H9 (cell line): ENCODE results near the gene RXFP2. TPM values are rescaled to one million over a fixed set of nuclear protein-coding genes. Genes with fewer than 3 reads are reported as not detected.

ENCODE experiments used
- DNase-seq: peaks from one replicate; pipeline ENCODE4 v3.0.0-alpha.2; 2017
- H2AFZ ChIP-seq: one replicate; pipeline ENCODE4 v1.6.1; 2013; ENCODE audit warnings: mild to moderate bottlenecking, low read length, control low read depth, moderate library complexity
- H2AK5ac ChIP-seq: 2 replicates; pipeline ENCODE4 v1.6.1; 2013; ENCODE audit warnings: low read length, control low read depth, mixed read lengths; ENCODE audit not compliant: insufficient read length
- H2BK120ac ChIP-seq: one replicate; pipeline ENCODE4 v1.6.1; 2013; ENCODE audit warnings: low read depth, mild to moderate bottlenecking, low read length, control low read depth, inconsistent platforms; ENCODE audit not compliant: poor library complexity, severe bottlenecking
- H2BK12ac ChIP-seq: 2 replicates; pipeline ENCODE4 v1.6.1; 2013; ENCODE audit warnings: low read length, control low read depth, mixed read lengths, low read depth; ENCODE audit not compliant: insufficient read length
- H2BK15ac ChIP-seq: 2 replicates; pipeline ENCODE4 v1.6.1; 2013; ENCODE audit warnings: low read depth, low read length, control low read depth
- H2BK20ac ChIP-seq: one replicate; pipeline ENCODE4 v1.6.1; 2013; ENCODE audit warnings: low read depth, mild to moderate bottlenecking, low read length, control low read depth, inconsistent platforms; ENCODE audit not compliant: poor library complexity, severe bottlenecking
- H2BK5ac ChIP-seq: 2 replicates; pipeline ENCODE4 v1.6.1; 2013; ENCODE audit warnings: low read length, control low read depth, mixed read lengths; ENCODE audit not compliant: insufficient read length
- H3K14ac ChIP-seq: 2 replicates; pipeline ENCODE4 v1.6.1; 2013; ENCODE audit warnings: low read length, control low read depth; ENCODE audit not compliant: insufficient read depth
- H3K18ac ChIP-seq: 2 replicates; pipeline ENCODE4 v1.6.1; 2013; ENCODE audit warnings: low read depth, mild to moderate bottlenecking, mixed read lengths, low read length, control low read depth; ENCODE audit not compliant: insufficient read length
- H3K23ac ChIP-seq: 2 replicates; pipeline ENCODE4 v1.6.1; 2013; ENCODE audit warnings: low read length, control low read depth, mixed read lengths, low read depth; ENCODE audit not compliant: insufficient read length
- H3K23me2 ChIP-seq: 2 replicates; pipeline ENCODE4 v1.6.1; 2013; ENCODE audit warnings: low read depth, mild to moderate bottlenecking, mixed read lengths, low read length, control low read depth; ENCODE audit not compliant: insufficient read length, poor library complexity, severe bottlenecking
- H3K27ac ChIP-seq: 2 replicates; pipeline ENCODE4 v1.5.1; 2013; ENCODE audit warnings: low read length, control low read depth, mixed read lengths, low read depth; ENCODE audit not compliant: insufficient read length
- H3K27me3 ChIP-seq: 2 replicates; pipeline ENCODE4 v1.6.1; 2013; ENCODE audit warnings: low read length, control low read depth, inconsistent platforms; ENCODE audit not compliant: insufficient read depth
- H3K4ac ChIP-seq: 2 replicates; pipeline ENCODE4 v1.6.1; 2013; ENCODE audit warnings: low read depth, mild to moderate bottlenecking, control low read depth, inconsistent platforms, low read length, moderate library complexity
- H3K4me1 ChIP-seq: 2 replicates; pipeline ENCODE4 v1.6.1; 2013; ENCODE audit warnings: low read length, control low read depth, inconsistent platforms; ENCODE audit not compliant: insufficient read depth
- H3K4me2 ChIP-seq: 2 replicates; pipeline ENCODE4 v1.6.1; 2013; ENCODE audit warnings: low read length, control low read depth, mixed read lengths; ENCODE audit not compliant: insufficient read length, insufficient read depth
- H3K56ac ChIP-seq: 2 replicates; pipeline ENCODE4 v1.6.1; 2013; ENCODE audit warnings: low read depth, mild to moderate bottlenecking, mixed read lengths, low read length, control low read depth; ENCODE audit not compliant: insufficient read length
- H3K79me1 ChIP-seq: 2 replicates; pipeline ENCODE4 v1.6.1; 2013; ENCODE audit warnings: low read depth, mild to moderate bottlenecking, moderate library complexity, low read length, control low read depth, inconsistent platforms; ENCODE audit not compliant: insufficient read depth, poor library complexity, severe bottlenecking
- H3K79me2 ChIP-seq: 2 replicates; pipeline ENCODE4 v1.6.1; 2013; ENCODE audit warnings: low read length, control low read depth, inconsistent platforms; ENCODE audit not compliant: insufficient read depth
- H3K9ac ChIP-seq: 2 replicates; pipeline ENCODE4 v1.6.1; 2013; ENCODE audit warnings: low read length, control low read depth, mixed read lengths; ENCODE audit not compliant: insufficient read length; ENCODE audit errors: extremely low read depth
- H3K9me3 ChIP-seq: one replicate; pipeline ENCODE4 v1.6.1; 2013; ENCODE audit warnings: low read depth, low read length, inconsistent platforms; ENCODE audit not compliant: control insufficient read depth
- H3T11ph ChIP-seq: one replicate; pipeline ENCODE4 v1.6.1; 2013; ENCODE audit warnings: mild to moderate bottlenecking, low read length, control low read depth, inconsistent platforms
- H4K20me1 ChIP-seq: one replicate; pipeline ENCODE4 v1.6.1; 2013; ENCODE audit not compliant: control insufficient read depth, insufficient read length, insufficient read depth
- H4K5ac ChIP-seq: 2 replicates; pipeline ENCODE4 v1.6.1; 2013; ENCODE audit warnings: low read depth, mild to moderate bottlenecking, mixed read lengths, low read length, control low read depth; ENCODE audit not compliant: insufficient read length
- H4K8ac ChIP-seq: replicated peaks from 2 replicates; pipeline ENCODE4 v1.6.1; 2013; ENCODE audit warnings: low read length, control low read depth, mixed read lengths, low read depth; ENCODE audit not compliant: insufficient read length
- H4K91ac ChIP-seq: 2 replicates; pipeline ENCODE4 v1.6.1; 2013; ENCODE audit warnings: low read depth, mild to moderate bottlenecking, moderate library complexity, mixed read lengths, low read length, control low read depth; ENCODE audit not compliant: insufficient read length
- H3K27ac Mint-ChIP-seq, 3 experiments: 2 replicates in 2 of 3; 3 replicates in 1 of 3; pipeline ENCODE4 v1.8.0; 2020 to 2021; ENCODE audit warnings: mixed read lengths in 3 of 3, mild to moderate bottlenecking in 1 of 3, moderate library complexity in 1 of 3
- H3K27me3 Mint-ChIP-seq: 2 replicates; pipeline ENCODE4 v1.8.0; 2021; ENCODE audit warnings: low read depth, mild to moderate bottlenecking, moderate library complexity, mixed read lengths
- H3K36me3 Mint-ChIP-seq, 3 experiments: 2 replicates in 2 of 3; 3 replicates in 1 of 3; pipeline ENCODE4 v1.8.0; 2020 to 2021; ENCODE audit warnings: low read depth in 3 of 3, mixed read lengths in 3 of 3; ENCODE audit not compliant: insufficient read depth in 1 of 3
- H3K4me1 Mint-ChIP-seq, 2 experiments: 2 replicates each; pipeline ENCODE4 v1.8.0; 2020; ENCODE audit warnings: mixed read lengths in 2 of 2
- H3K4me3 Mint-ChIP-seq, 2 experiments: 2 replicates in 1 of 2; 3 replicates in 1 of 2; pipeline ENCODE4 v1.8.0; 2020 to 2021; ENCODE audit warnings: mild to moderate bottlenecking in 2 of 2, mixed read lengths in 2 of 2, moderate library complexity in 1 of 2
- H3K9me3 Mint-ChIP-seq, 2 experiments: 2 replicates in 1 of 2; 3 replicates in 1 of 2; pipeline ENCODE4 v1.8.0; 2020; ENCODE audit warnings: mild to moderate bottlenecking in 2 of 2, mixed read lengths in 2 of 2, moderate library complexity in 1 of 2
- CTCF ChIP-seq: fragments of 200-600 bp; sonication (generic); conservative IDR thresholded peaks from 3 replicates; pipeline ENCODE4 v1.8.0; 2021; ENCODE audit warnings: antibody characterized with exemption, mild to moderate bottlenecking
- WGBS: extraction: QIAGEN DNeasy Blood & Tissue Kit; methylation state at CpG from one replicate; pipeline ENCODE4 v1.1.7; 2013; ENCODE audit warnings: missing lambda C conversion rate, low lambda C conversion rate, mixed read lengths; ENCODE audit not compliant: insufficient read length; ENCODE audit errors: extremely low coverage; 5-methylcytosine and 5-hydroxymethylcytosine counted together
- total RNA-seq: library from RNA; stranded (reverse); gene quantifications from 2 replicates; pipeline ENCODE4 v1.2.1, GENCODE V29; 2021

Gene RXFP2
- total RNA-seq, 1 experiment from 2014 or later, result not detected

- H3K27me3 Mint-ChIP-seq, result no peaks in the 10 kb centered on the region
- peaks cover 0 to 2% of the 10 kb centered on the region in 2 experiments; a peak in 1 of 4 replicates for H3K4me1 Mint-ChIP-seq
- no peak overlapping the region for H3K27ac Mint-ChIP-seq
- no peak for TF ChIP-seq CTCF
- no peak overlapping the region for H2AK5ac ChIP-seq
- no peak overlapping the region for H3K4me2 ChIP-seq
- H4K5ac ChIP-seq, result no peak overlapping the region
- no peak overlapping the region for H3K56ac ChIP-seq
- no peak overlapping the region for H4K91ac ChIP-seq
- H3K9ac ChIP-seq, result no peak overlapping the region
- H3K4ac ChIP-seq, result no peak overlapping the region
- H2BK20ac ChIP-seq, result no peak overlapping the region
- no peak for DNase-seq
- H3K14ac ChIP-seq, result no peak overlapping the region
- H2BK12ac ChIP-seq, result no peak overlapping the region
- H3K4me1 ChIP-seq, result no peaks in the 10 kb centered on the region
- H2BK5ac ChIP-seq, result no peak overlapping the region
- no peaks in the 10 kb centered on the region; a peak in 1 of 5 replicates for H3K9me3 Mint-ChIP-seq
- no peaks in the 10 kb centered on the region for H3K23me2 ChIP-seq
- no peaks in the 10 kb centered on the region for H3K79me1 ChIP-seq
- H3K79me2 ChIP-seq, result no peaks in the 10 kb centered on the region
- no peak overlapping the region for H3K27ac ChIP-seq
- no CpG with 5 or more reads among the region's 4 CpGs for WGBS
- H2BK15ac ChIP-seq, result no peak overlapping the region
- no peak overlapping the region for H3K4me3 Mint-ChIP-seq
- H3K36me3 Mint-ChIP-seq, result no peaks in the 10 kb centered on the region
- no peaks in the 10 kb centered on the region for H3K27me3 ChIP-seq
- H3K23ac ChIP-seq, result no peak overlapping the region
- H3K18ac ChIP-seq, result no peak overlapping the region
- H4K20me1 ChIP-seq, result no peaks in the 10 kb centered on the region
- no peak overlapping the region for H4K8ac ChIP-seq
- H3T11ph ChIP-seq, result no peak overlapping the region
- H2AFZ ChIP-seq, result no peak overlapping the region
- H3K9me3 ChIP-seq, result no peaks in the 10 kb centered on the region
- no peak overlapping the region for H2BK120ac ChIP-seq
Observed at GRCh38 chr13:31798189-31798588, 58.9 kb downstream of the RXFP2 start.
